ENCODE results near the gene HOXD9.

DNA sequence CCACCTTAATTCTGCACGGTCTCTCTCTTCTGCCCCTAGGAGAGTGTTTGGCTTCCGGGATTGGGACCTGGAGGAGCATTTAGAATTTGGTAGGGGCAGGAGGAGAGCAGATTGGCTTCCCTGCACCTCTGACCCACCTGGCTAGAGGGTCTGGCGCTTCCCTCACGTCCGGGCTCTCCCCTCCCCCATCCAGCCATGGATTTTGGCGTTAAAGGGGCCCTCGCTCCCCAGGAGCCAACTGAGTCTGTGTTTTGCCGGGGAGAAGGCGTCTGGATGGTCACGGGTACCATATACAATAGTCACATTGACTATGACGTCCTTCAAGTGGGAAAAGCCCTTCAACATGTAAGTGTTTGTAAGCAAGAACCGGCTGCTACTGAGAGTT lies 41.1 kb downstream of the HOXD9 start:
- TF ChIP-seq, protein P1, sequence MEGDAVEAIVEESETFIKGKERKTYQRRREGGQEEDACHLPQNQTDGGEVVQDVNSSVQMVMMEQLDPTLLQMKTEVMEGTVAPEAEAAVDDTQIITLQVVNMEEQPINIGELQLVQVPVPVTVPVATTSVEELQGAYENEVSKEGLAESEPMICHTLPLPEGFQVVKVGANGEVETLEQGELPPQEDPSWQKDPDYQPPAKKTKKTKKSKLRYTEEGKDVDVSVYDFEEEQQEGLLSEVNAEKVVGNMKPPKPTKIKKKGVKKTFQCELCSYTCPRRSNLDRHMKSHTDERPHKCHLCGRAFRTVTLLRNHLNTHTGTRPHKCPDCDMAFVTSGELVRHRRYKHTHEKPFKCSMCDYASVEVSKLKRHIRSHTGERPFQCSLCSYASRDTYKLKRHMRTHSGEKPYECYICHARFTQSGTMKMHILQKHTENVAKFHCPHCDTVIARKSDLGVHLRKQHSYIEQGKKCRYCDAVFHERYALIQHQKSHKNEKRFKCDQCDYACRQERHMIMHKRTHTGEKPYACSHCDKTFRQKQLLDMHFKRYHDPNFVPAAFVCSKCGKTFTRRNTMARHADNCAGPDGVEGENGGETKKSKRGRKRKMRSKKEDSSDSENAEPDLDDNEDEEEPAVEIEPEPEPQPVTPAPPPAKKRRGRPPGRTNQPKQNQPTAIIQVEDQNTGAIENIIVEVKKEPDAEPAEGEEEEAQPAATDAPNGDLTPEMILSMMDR (IDR thresholded peaks at IDR 0.05), result no peak
- TF ChIP-seq POLR2A (IDR thresholded peaks at IDR 0.05), result no peak

All from body of pancreas (tissue), 4 donors.